H9 (cell line): Measurements from ENCODE around the gene MYNN. TPM values are rescaled to one million over a fixed set of nuclear protein-coding genes. Genes with fewer than 3 reads are reported as not detected.

Experiments used
- DNase-seq: peaks from one replicate; pipeline ENCODE4 v3.0.0-alpha.2; 2017
- H2AFZ ChIP-seq: one replicate; pipeline ENCODE4 v1.6.1; 2013; ENCODE audit warnings: mild to moderate bottlenecking, low read length, control low read depth, moderate library complexity
- H2AK5ac ChIP-seq: 2 replicates; pipeline ENCODE4 v1.6.1; 2013; ENCODE audit warnings: low read length, control low read depth, mixed read lengths; ENCODE audit not compliant: insufficient read length
- H2BK120ac ChIP-seq: one replicate; pipeline ENCODE4 v1.6.1; 2013; ENCODE audit warnings: low read depth, mild to moderate bottlenecking, low read length, control low read depth, inconsistent platforms; ENCODE audit not compliant: poor library complexity, severe bottlenecking
- H2BK12ac ChIP-seq: 2 replicates; pipeline ENCODE4 v1.6.1; 2013; ENCODE audit warnings: low read length, control low read depth, mixed read lengths, low read depth; ENCODE audit not compliant: insufficient read length
- H2BK15ac ChIP-seq: 2 replicates; pipeline ENCODE4 v1.6.1; 2013; ENCODE audit warnings: low read depth, low read length, control low read depth
- H2BK20ac ChIP-seq: one replicate; pipeline ENCODE4 v1.6.1; 2013; ENCODE audit warnings: low read depth, mild to moderate bottlenecking, low read length, control low read depth, inconsistent platforms; ENCODE audit not compliant: poor library complexity, severe bottlenecking
- H2BK5ac ChIP-seq: 2 replicates; pipeline ENCODE4 v1.6.1; 2013; ENCODE audit warnings: low read length, control low read depth, mixed read lengths; ENCODE audit not compliant: insufficient read length
- H3K14ac ChIP-seq: 2 replicates; pipeline ENCODE4 v1.6.1; 2013; ENCODE audit warnings: low read length, control low read depth; ENCODE audit not compliant: insufficient read depth
- H3K18ac ChIP-seq: 2 replicates; pipeline ENCODE4 v1.6.1; 2013; ENCODE audit warnings: low read depth, mild to moderate bottlenecking, mixed read lengths, low read length, control low read depth; ENCODE audit not compliant: insufficient read length
- H3K23ac ChIP-seq: 2 replicates; pipeline ENCODE4 v1.6.1; 2013; ENCODE audit warnings: low read length, control low read depth, mixed read lengths, low read depth; ENCODE audit not compliant: insufficient read length
- H3K23me2 ChIP-seq: 2 replicates; pipeline ENCODE4 v1.6.1; 2013; ENCODE audit warnings: low read depth, mild to moderate bottlenecking, mixed read lengths, low read length, control low read depth; ENCODE audit not compliant: insufficient read length, poor library complexity, severe bottlenecking
- H3K27ac ChIP-seq: 2 replicates; pipeline ENCODE4 v1.5.1; 2013; ENCODE audit warnings: low read length, control low read depth, mixed read lengths, low read depth; ENCODE audit not compliant: insufficient read length
- H3K27me3 ChIP-seq: 2 replicates; pipeline ENCODE4 v1.6.1; 2013; ENCODE audit warnings: low read length, control low read depth, inconsistent platforms; ENCODE audit not compliant: insufficient read depth
- H3K4ac ChIP-seq: 2 replicates; pipeline ENCODE4 v1.6.1; 2013; ENCODE audit warnings: low read depth, mild to moderate bottlenecking, control low read depth, inconsistent platforms, low read length, moderate library complexity
- H3K4me1 ChIP-seq: 2 replicates; pipeline ENCODE4 v1.6.1; 2013; ENCODE audit warnings: low read length, control low read depth, inconsistent platforms; ENCODE audit not compliant: insufficient read depth
- H3K4me2 ChIP-seq: 2 replicates; pipeline ENCODE4 v1.6.1; 2013; ENCODE audit warnings: low read length, control low read depth, mixed read lengths; ENCODE audit not compliant: insufficient read length, insufficient read depth
- H3K56ac ChIP-seq: 2 replicates; pipeline ENCODE4 v1.6.1; 2013; ENCODE audit warnings: low read depth, mild to moderate bottlenecking, mixed read lengths, low read length, control low read depth; ENCODE audit not compliant: insufficient read length
- H3K79me1 ChIP-seq: 2 replicates; pipeline ENCODE4 v1.6.1; 2013; ENCODE audit warnings: low read depth, mild to moderate bottlenecking, moderate library complexity, low read length, control low read depth, inconsistent platforms; ENCODE audit not compliant: insufficient read depth, poor library complexity, severe bottlenecking
- H3K79me2 ChIP-seq: 2 replicates; pipeline ENCODE4 v1.6.1; 2013; ENCODE audit warnings: low read length, control low read depth, inconsistent platforms; ENCODE audit not compliant: insufficient read depth
- H3K9ac ChIP-seq: 2 replicates; pipeline ENCODE4 v1.6.1; 2013; ENCODE audit warnings: low read length, control low read depth, mixed read lengths; ENCODE audit not compliant: insufficient read length; ENCODE audit errors: extremely low read depth
- H3K9me3 ChIP-seq: one replicate; pipeline ENCODE4 v1.6.1; 2013; ENCODE audit warnings: low read depth, low read length, inconsistent platforms; ENCODE audit not compliant: control insufficient read depth
- H3T11ph ChIP-seq: one replicate; pipeline ENCODE4 v1.6.1; 2013; ENCODE audit warnings: mild to moderate bottlenecking, low read length, control low read depth, inconsistent platforms
- H4K20me1 ChIP-seq: one replicate; pipeline ENCODE4 v1.6.1; 2013; ENCODE audit not compliant: control insufficient read depth, insufficient read length, insufficient read depth
- H4K5ac ChIP-seq: 2 replicates; pipeline ENCODE4 v1.6.1; 2013; ENCODE audit warnings: low read depth, mild to moderate bottlenecking, mixed read lengths, low read length, control low read depth; ENCODE audit not compliant: insufficient read length
- H4K8ac ChIP-seq: replicated peaks from 2 replicates; pipeline ENCODE4 v1.6.1; 2013; ENCODE audit warnings: low read length, control low read depth, mixed read lengths, low read depth; ENCODE audit not compliant: insufficient read length
- H4K91ac ChIP-seq: 2 replicates; pipeline ENCODE4 v1.6.1; 2013; ENCODE audit warnings: low read depth, mild to moderate bottlenecking, moderate library complexity, mixed read lengths, low read length, control low read depth; ENCODE audit not compliant: insufficient read length
- H3K27ac Mint-ChIP-seq, 3 experiments: 2 replicates in 2 of 3; 3 replicates in 1 of 3; pipeline ENCODE4 v1.8.0; 2020 to 2021; ENCODE audit warnings: mixed read lengths in 3 of 3, mild to moderate bottlenecking in 1 of 3, moderate library complexity in 1 of 3
- H3K27me3 Mint-ChIP-seq: 2 replicates; pipeline ENCODE4 v1.8.0; 2021; ENCODE audit warnings: low read depth, mild to moderate bottlenecking, moderate library complexity, mixed read lengths
- H3K36me3 Mint-ChIP-seq, 3 experiments: 2 replicates in 2 of 3; 3 replicates in 1 of 3; pipeline ENCODE4 v1.8.0; 2020 to 2021; ENCODE audit warnings: low read depth in 3 of 3, mixed read lengths in 3 of 3; ENCODE audit not compliant: insufficient read depth in 1 of 3
- H3K4me1 Mint-ChIP-seq, 2 experiments: 2 replicates each; pipeline ENCODE4 v1.8.0; 2020; ENCODE audit warnings: mixed read lengths in 2 of 2
- H3K4me3 Mint-ChIP-seq, 2 experiments: 2 replicates in 1 of 2; 3 replicates in 1 of 2; pipeline ENCODE4 v1.8.0; 2020 to 2021; ENCODE audit warnings: mild to moderate bottlenecking in 2 of 2, mixed read lengths in 2 of 2, moderate library complexity in 1 of 2
- H3K9me3 Mint-ChIP-seq, 2 experiments: 2 replicates in 1 of 2; 3 replicates in 1 of 2; pipeline ENCODE4 v1.8.0; 2020; ENCODE audit warnings: mild to moderate bottlenecking in 2 of 2, mixed read lengths in 2 of 2, moderate library complexity in 1 of 2
- WGBS: extraction: QIAGEN DNeasy Blood & Tissue Kit; methylation state at CpG from one replicate; pipeline ENCODE4 v1.1.7; 2013; ENCODE audit warnings: missing lambda C conversion rate, low lambda C conversion rate, mixed read lengths; ENCODE audit not compliant: insufficient read length; ENCODE audit errors: extremely low coverage; 5-methylcytosine and 5-hydroxymethylcytosine counted together
- total RNA-seq: library from RNA; stranded (reverse); gene quantifications from 2 replicates; pipeline ENCODE4 v1.2.1, GENCODE V29; 2021
- TF ChIP-seq, protein P1 (sequence below): fragments of 200-600 bp; sonication (generic); conservative IDR thresholded peaks from 3 replicates; pipeline ENCODE4 v1.8.0; 2021; ENCODE audit warnings: antibody characterized with exemption, mild to moderate bottlenecking

The MYNN gene
- total RNA-seq, 1 experiment from 2014 or later: 15.9 TPM

DNA sequence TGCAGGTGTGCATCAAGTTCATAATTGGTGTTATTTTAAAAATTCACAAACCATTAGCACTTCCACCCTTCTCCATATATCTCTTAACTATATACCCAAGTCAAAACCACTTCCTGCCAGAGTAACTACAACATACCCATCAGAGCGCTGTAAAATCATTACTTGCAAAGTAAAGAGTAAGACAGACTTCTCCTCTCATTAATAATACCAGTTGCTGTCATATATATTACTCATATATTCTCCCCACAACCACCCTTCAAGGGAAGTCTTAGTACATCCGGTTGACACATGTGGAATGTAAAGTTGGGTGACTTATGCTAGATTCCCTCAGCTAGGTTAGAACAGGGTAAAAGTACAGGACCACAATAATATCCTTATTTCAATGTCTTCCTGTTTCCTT is 13.9 kb upstream of the MYNN start:
- H3K14ac ChIP-seq: no peak overlapping the region
- H2AFZ ChIP-seq: no peak overlapping the region
- H3K4me3 Mint-ChIP-seq: no peak overlapping the region
- H3K36me3 Mint-ChIP-seq: peaks cover 0 to 3% (median 2%) of the 10 kb centered on the region in 3 experiments; a peak in 3 of 7 replicates
- TF ChIP-seq, protein P1, sequence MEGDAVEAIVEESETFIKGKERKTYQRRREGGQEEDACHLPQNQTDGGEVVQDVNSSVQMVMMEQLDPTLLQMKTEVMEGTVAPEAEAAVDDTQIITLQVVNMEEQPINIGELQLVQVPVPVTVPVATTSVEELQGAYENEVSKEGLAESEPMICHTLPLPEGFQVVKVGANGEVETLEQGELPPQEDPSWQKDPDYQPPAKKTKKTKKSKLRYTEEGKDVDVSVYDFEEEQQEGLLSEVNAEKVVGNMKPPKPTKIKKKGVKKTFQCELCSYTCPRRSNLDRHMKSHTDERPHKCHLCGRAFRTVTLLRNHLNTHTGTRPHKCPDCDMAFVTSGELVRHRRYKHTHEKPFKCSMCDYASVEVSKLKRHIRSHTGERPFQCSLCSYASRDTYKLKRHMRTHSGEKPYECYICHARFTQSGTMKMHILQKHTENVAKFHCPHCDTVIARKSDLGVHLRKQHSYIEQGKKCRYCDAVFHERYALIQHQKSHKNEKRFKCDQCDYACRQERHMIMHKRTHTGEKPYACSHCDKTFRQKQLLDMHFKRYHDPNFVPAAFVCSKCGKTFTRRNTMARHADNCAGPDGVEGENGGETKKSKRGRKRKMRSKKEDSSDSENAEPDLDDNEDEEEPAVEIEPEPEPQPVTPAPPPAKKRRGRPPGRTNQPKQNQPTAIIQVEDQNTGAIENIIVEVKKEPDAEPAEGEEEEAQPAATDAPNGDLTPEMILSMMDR: no peak
- peaks cover 2% of the 10 kb centered on the region for H3K23me2 ChIP-seq
- H2BK120ac ChIP-seq: no peak overlapping the region
- no peaks in the 10 kb centered on the region for H3K4me1 ChIP-seq
- H2AK5ac ChIP-seq: no peak overlapping the region
- no peaks in the 10 kb centered on the region for H3K9me3 ChIP-seq
- no peak overlapping the region for H3K9ac ChIP-seq
- peaks cover 10% of the 10 kb centered on the region in 2 experiments; a peak in 3 of 5 replicates for H3K9me3 Mint-ChIP-seq
- H3K27me3 Mint-ChIP-seq: no peaks in the 10 kb centered on the region; the same call in 1 of the 2 replicates
- H3K27me3 ChIP-seq: no peaks in the 10 kb centered on the region
- H3K4ac ChIP-seq: no peak overlapping the region
- no peak overlapping the region for H4K8ac ChIP-seq
- WGBS: no CpG with 5 or more reads among the region's 2 CpGs
- no peaks in the 10 kb centered on the region for H3K79me1 ChIP-seq
- H2BK15ac ChIP-seq: no peak overlapping the region
- no peak overlapping the region for H2BK20ac ChIP-seq
- no peak overlapping the region for H3K27ac Mint-ChIP-seq
- no peak overlapping the region for H3K23ac ChIP-seq
- no peak overlapping the region for H4K91ac ChIP-seq
- H3K27ac ChIP-seq: no peak overlapping the region
- H3K4me2 ChIP-seq: no peak overlapping the region
- no peak overlapping the region for H2BK12ac ChIP-seq
- H3T11ph ChIP-seq: no peak overlapping the region
- no peak overlapping the region for H3K56ac ChIP-seq
- no peak overlapping the region for H4K5ac ChIP-seq
- H3K4me1 Mint-ChIP-seq: peaks cover 0 to 2% of the 10 kb centered on the region in 2 experiments; a peak in 1 of 4 replicates
- H4K20me1 ChIP-seq: no peaks in the 10 kb centered on the region
- H3K18ac ChIP-seq: no peak overlapping the region
- H3K79me2 ChIP-seq: no peaks in the 10 kb centered on the region
- H2BK5ac ChIP-seq: no peak overlapping the region
- DNase-seq: no peak
